ENCODE data around the gene PARP12. TPM values are rescaled to one million over a fixed set of nuclear protein-coding genes. Genes with fewer than 3 reads are reported as not detected.

The PARP12 gene
- total and polyA plus RNA-seq, 5 experiments from 2014 or later: 18.9 to 106 (median 34.6) TPM

- Mint-ChIP-seq H3K4me3 (peak overlapping the region in 8 of 10 donors; percentile 12 to 84 (median 62)), H3K27ac (peak overlapping the region in 7 of 10 donors; percentile 4 to 90 (median 65))
Measured at GRCh38 chr7:140078392-140078791, 15.6 kb upstream of the PARP12 start.

GRCh38 chr7:140074780-140075179 lies 12.0 kb upstream of the PARP12 start:
- DNase-seq (no peak), ATAC-seq (no peak)
- H3K36me3 Mint-ChIP-seq: no peaks in the 10 kb centered on the region
- H3K4me3 Mint-ChIP-seq: no peak overlapping the region
- POLR2A ChIA-PET: no interaction called here
- no peaks in the 10 kb centered on the region for H3K9me3 Mint-ChIP-seq
- H3K27ac Mint-ChIP-seq: peak overlapping the region in 1 of 10 donors; percentile 57
- H3K27me3 Mint-ChIP-seq: peaks cover 0 to 1% (median 0%) of the 10 kb centered on the region in 5 donors
- H3K4me1 Mint-ChIP-seq: peaks cover 3 to 15% (median 14%) of the 10 kb centered on the region in 4 donors

More at GRCh38 chr7:140078392-140078791, 15.6 kb upstream of the PARP12 start:
- ATAC-seq (peak; percentile 60 to 87), DNase-seq (peak in 4 of 10 donors; percentile 18 to 24 (median 23))
- Mint-ChIP-seq H3K27me3 (peaks cover 0 to 1% (median 0%) of the 10 kb centered on the region in 5 donors), H3K9me3 (no peaks in the 10 kb centered on the region), H3K4me1 (peaks cover 6 to 18% (median 14%) of the 10 kb centered on the region in 4 donors), H3K36me3 (no peaks in the 10 kb centered on the region)
- POLR2A ChIA-PET: no interaction called here

DNA sequence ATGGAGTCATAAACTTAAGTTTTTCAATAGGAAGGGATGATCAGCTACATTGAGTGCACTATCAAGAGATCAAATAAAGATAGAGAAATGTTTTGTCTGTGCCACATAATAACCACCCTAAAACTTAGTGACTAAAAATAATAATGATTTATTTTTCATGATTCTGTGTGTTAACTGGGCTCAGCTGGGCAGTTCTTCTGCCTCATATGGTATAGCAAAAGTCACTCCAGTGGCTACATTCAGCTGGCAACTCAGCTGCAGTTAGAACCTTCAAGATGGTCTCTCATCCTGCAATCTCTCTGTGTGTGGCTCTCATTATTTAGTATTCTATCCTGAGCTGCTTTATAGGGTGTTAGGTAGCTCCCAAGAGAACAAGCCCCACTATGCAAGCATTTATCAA lies 7.8 kb upstream of the PARP12 start:
- DNase-seq (no peak), ATAC-seq (no peak)
- Mint-ChIP-seq H3K9me3 (peaks cover 8 to 29% (median 15%) of the 10 kb centered on the region in 9 donors), H3K36me3 (peaks cover 0 to 16% (median 14%) of the 10 kb centered on the region in 3 donors), H3K27me3 (peaks cover 0 to 1% (median 0%) of the 10 kb centered on the region in 5 donors), H3K4me1 (peaks cover 6 to 18% (median 13%) of the 10 kb centered on the region in 4 donors), H3K4me3 (no peak overlapping the region), H3K27ac (no peak overlapping the region)
- POLR2A ChIA-PET: interaction anchor here (1.0 to 1.2 kb wide), 2 partner anchors 10 to 13 kb away, joined by 3 read pairs; no protein-coding TSS in a partner anchor

GRCh38 chr7:140069298-140069949 lies 6.7 kb upstream of the PARP12 start:
- POLR2A ChIA-PET: interaction anchor here (1.0 kb wide), 1 partner anchor 11 kb away, joined by 3 read pairs; no protein-coding TSS in a partner anchor
- Mint-ChIP-seq H3K9me3 (peaks cover 8 to 30% (median 15%) of the 10 kb centered on the region in 9 donors), H3K27ac (peak overlapping the region in 4 of 10 donors; percentile 19 to 42 (median 24)), H3K27me3 (no peaks in the 10 kb centered on the region), H3K36me3 (peaks cover 0 to 16% (median 15%) of the 10 kb centered on the region in 3 donors), H3K4me1 (peaks cover 6 to 18% (median 12%) of the 10 kb centered on the region in 4 donors), H3K4me3 (peak overlapping the region in 1 of 10 donors; percentile 1)
- peak in 4 of 10 donors; percentile 15 to 28 (median 26) for DNase-seq
- ATAC-seq: peak; percentile 70 to 95

- Mint-ChIP-seq H3K4me3 (no peak overlapping the region), H3K9me3 (peaks cover 8 to 30% (median 15%) of the 10 kb centered on the region in 9 donors), H3K27ac (peak overlapping the region in 1 of 10 donors; percentile 40), H3K4me1 (peaks cover 7 to 20% (median 19%) of the 10 kb centered on the region in 4 donors), H3K27me3 (no peaks in the 10 kb centered on the region), H3K36me3 (peaks cover 0 to 16% (median 15%) of the 10 kb centered on the region in 3 donors)
- POLR2A ChIA-PET: no interaction called here
- ATAC-seq: no peak
- DNase-seq: no peak
Measured at GRCh38 chr7:140068033-140068432, 5.3 kb upstream of the PARP12 start.

DNA sequence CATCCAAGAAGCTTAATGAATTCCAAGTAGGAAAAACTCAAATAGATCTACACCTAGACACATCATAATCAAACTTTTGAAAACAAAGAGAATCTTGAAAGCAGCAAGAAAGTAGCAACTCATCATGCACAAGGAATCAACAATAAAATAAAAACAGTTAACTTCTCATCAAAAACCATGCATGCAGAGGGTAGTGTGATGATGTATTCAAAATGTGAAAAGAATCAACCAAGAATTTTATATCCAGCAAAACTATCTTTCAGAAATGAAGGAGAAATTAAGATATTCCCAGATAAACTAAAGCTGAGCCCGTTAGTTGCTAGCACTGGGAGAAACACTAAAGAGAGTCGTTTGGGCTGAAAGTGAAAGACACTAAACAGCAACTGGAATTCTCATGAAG lies 4.3 kb upstream of the PARP12 start:
- ATAC-seq (no peak), DNase-seq (no peak)
- no peak overlapping the region for H3K4me3 Mint-ChIP-seq
- peaks cover 9 to 21% (median 20%) of the 10 kb centered on the region in 4 donors for H3K4me1 Mint-ChIP-seq
- peaks cover 8 to 30% (median 15%) of the 10 kb centered on the region in 9 donors for H3K9me3 Mint-ChIP-seq
- POLR2A ChIA-PET: no interaction called here
- H3K27ac Mint-ChIP-seq: no peak overlapping the region
- peaks cover 0 to 16% (median 15%) of the 10 kb centered on the region in 3 donors for H3K36me3 Mint-ChIP-seq
- H3K27me3 Mint-ChIP-seq: no peaks in the 10 kb centered on the region

GRCh38 chr7:140062118-140062527 lies 628 bp downstream of the PARP12 start:
- Mint-ChIP-seq H3K4me3 (peak overlapping the region; percentile 88 to 97 (median 95)), H3K27me3 (no peaks in the 10 kb centered on the region), H3K4me1 (peaks cover 28 to 56% (median 51%) of the 10 kb centered on the region in 4 donors), H3K9me3 (peaks cover 5 to 17% (median 12%) of the 10 kb centered on the region in 9 donors), H3K36me3 (peaks cover 4 to 13% (median 11%) of the 10 kb centered on the region in 3 donors), H3K27ac (peak overlapping the region; percentile 39 to 97 (median 96))
- POLR2A ChIA-PET: interaction anchor here (0.7 to 2.1 kb wide), 6 partner anchors 11 to 702 kb away, joined by 3 to 18 read pairs (median 4); partner anchors contain the start of genes KDM7A and LUC7L2
- DNase-seq: peak in 8 of 10 donors; percentile 26 to 75 (median 54)
- peak; percentile 66 to 70 for ATAC-seq

GRCh38 chr7:140061607-140061930 lies 1.2 kb downstream of the PARP12 start:
- H3K27me3 Mint-ChIP-seq: no peaks in the 10 kb centered on the region
- H3K4me1 Mint-ChIP-seq: peaks cover 30 to 62% (median 56%) of the 10 kb centered on the region in 4 donors
- DNase-seq (no peak), ATAC-seq (no peak)
- peaks cover 6 to 10% (median 7%) of the 10 kb centered on the region in 3 donors for H3K36me3 Mint-ChIP-seq
- peaks cover under 1 to 11% (median 6%) of the 10 kb centered on the region in 9 donors for H3K9me3 Mint-ChIP-seq
- H3K27ac Mint-ChIP-seq: peak overlapping the region; percentile 39 to 97 (median 94)
- H3K4me3 Mint-ChIP-seq: peak overlapping the region; percentile 88 to 97 (median 95)
- POLR2A ChIA-PET: interaction anchor here (0.7 to 2.1 kb wide), 4 partner anchors 38 to 1676 kb away, joined by 3 to 18 read pairs (median 4); partner anchors contain the start of genes KDM7A and SSBP1

GRCh38 chr7:140060788-140061606 lies 1.8 kb downstream of the PARP12 start:
- Mint-ChIP-seq H3K4me1 (peaks cover 31 to 68% (median 60%) of the 10 kb centered on the region in 4 donors), H3K4me3 (peak overlapping the region; percentile 88 to 97 (median 95)), H3K27me3 (no peaks in the 10 kb centered on the region), H3K9me3 (peaks cover 0 to 6% (median under 1%) of the 10 kb centered on the region in 9 donors), H3K27ac (peak overlapping the region; percentile 39 to 97 (median 92)), H3K36me3 (peaks cover 1 to 12% (median 8%) of the 10 kb centered on the region in 3 donors)
- no peak for DNase-seq
- POLR2A ChIA-PET: interaction anchor here (0.7 kb wide), 2 partner anchors 38 to 1677 kb away, joined by 3 to 5 read pairs; partner anchors contain the start of gene SSBP1
- ATAC-seq: no peak

- no peak for ATAC-seq
- Mint-ChIP-seq H3K36me3 (peaks cover 0 to 16% (median 6%) of the 10 kb centered on the region in 3 donors), H3K9me3 (no peaks in the 10 kb centered on the region), H3K27me3 (no peaks in the 10 kb centered on the region), H3K4me1 (peaks cover 33 to 75% (median 64%) of the 10 kb centered on the region in 4 donors), H3K27ac (peak overlapping the region in 9 of 10 donors; percentile 22 to 97 (median 88)), H3K4me3 (peak overlapping the region; percentile 88 to 97 (median 95))
- POLR2A ChIA-PET: interaction anchor here (1.0 kb wide), 1 partner anchor 245 kb away, joined by 3 read pairs; no protein-coding TSS in a partner anchor
- no peak for DNase-seq
Measured at GRCh38 chr7:140060243-140060630, 2.5 kb downstream of the PARP12 start.

GRCh38 chr7:140059273-140060242 lies 3.2 kb downstream of the PARP12 start:
- DNase-seq (no peak), ATAC-seq (no peak)
- Mint-ChIP-seq H3K4me3 (peak overlapping the region; percentile 14 to 96 (median 92)), H3K36me3 (peaks cover 0 to 21% (median 10%) of the 10 kb centered on the region in 3 donors), H3K27me3 (no peaks in the 10 kb centered on the region), H3K9me3 (no peaks in the 10 kb centered on the region), H3K4me1 (peaks cover 33 to 81% (median 70%) of the 10 kb centered on the region in 4 donors), H3K27ac (peak overlapping the region; percentile 39 to 91 (median 81))
- POLR2A ChIA-PET: interaction anchor here (1.0 kb wide), 1 partner anchor 245 kb away, joined by 3 read pairs; no protein-coding TSS in a partner anchor
